Breast epithelium (tissue), 3 donors: Measurements from ENCODE around the gene NDUFAF8.

Source experiments
- POLR2AphosphoS5 ChIP-seq, 3 donors: sonication (generic); formaldehyde crosslinking; IDR thresholded peaks; one replicate each; pipeline ENCODE4 v1.6.1; 2017; ENCODE audit warnings: antibody characterized with exemption in 3 of 3
- TF ChIP-seq, protein P1 (sequence below), 3 donors: fragments of 450-650 bp; IDR thresholded peaks; one replicate each; pipeline ENCODE4 v1.5.1; 2016 to 2017; ENCODE audit warnings: antibody characterized with exemption in 3 of 3, mild to moderate bottlenecking in 3 of 3, moderate library complexity in 3 of 3

DNA sequence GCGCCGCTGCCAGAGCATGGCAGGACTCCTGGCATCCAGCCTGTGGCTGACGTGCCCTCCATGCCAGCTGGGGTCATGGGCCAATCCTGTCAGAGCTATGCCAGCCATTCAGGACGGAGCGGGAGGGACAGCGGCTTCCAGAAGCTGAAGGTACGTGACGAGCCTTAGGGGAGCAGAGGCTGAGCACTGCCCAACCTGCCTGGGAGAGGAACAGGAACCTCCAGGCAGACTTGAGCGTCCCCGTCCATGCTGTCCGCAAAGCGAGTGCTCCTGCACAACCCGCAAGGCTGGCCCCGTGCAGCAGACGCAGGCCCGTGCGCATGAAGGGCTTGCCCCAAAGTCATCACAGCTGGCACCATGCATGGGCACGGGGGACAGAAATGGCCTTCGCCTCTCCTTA, 21.5 kb downstream of the NDUFAF8 start:
- no peak for TF ChIP-seq POLR2AphosphoS5 (IDR thresholded peaks at IDR 0.05)
- TF ChIP-seq, protein P1, sequence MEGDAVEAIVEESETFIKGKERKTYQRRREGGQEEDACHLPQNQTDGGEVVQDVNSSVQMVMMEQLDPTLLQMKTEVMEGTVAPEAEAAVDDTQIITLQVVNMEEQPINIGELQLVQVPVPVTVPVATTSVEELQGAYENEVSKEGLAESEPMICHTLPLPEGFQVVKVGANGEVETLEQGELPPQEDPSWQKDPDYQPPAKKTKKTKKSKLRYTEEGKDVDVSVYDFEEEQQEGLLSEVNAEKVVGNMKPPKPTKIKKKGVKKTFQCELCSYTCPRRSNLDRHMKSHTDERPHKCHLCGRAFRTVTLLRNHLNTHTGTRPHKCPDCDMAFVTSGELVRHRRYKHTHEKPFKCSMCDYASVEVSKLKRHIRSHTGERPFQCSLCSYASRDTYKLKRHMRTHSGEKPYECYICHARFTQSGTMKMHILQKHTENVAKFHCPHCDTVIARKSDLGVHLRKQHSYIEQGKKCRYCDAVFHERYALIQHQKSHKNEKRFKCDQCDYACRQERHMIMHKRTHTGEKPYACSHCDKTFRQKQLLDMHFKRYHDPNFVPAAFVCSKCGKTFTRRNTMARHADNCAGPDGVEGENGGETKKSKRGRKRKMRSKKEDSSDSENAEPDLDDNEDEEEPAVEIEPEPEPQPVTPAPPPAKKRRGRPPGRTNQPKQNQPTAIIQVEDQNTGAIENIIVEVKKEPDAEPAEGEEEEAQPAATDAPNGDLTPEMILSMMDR (IDR thresholded peaks at IDR 0.05) = no peak
